NCI-H2029 (cell line): ENCODE data around the gene C2CD3.
"Not testable (repeated sequence)": the region's sequence is repeated elsewhere in the genome, so short reads cannot be mapped to it uniquely, and the experiment has no call there.

Source experiments
- DNase-seq: peaks from one replicate; lab custom pipeline; 2025; lab: John Stamatoyannopoulos, UW

Gene C2CD3

DNA sequence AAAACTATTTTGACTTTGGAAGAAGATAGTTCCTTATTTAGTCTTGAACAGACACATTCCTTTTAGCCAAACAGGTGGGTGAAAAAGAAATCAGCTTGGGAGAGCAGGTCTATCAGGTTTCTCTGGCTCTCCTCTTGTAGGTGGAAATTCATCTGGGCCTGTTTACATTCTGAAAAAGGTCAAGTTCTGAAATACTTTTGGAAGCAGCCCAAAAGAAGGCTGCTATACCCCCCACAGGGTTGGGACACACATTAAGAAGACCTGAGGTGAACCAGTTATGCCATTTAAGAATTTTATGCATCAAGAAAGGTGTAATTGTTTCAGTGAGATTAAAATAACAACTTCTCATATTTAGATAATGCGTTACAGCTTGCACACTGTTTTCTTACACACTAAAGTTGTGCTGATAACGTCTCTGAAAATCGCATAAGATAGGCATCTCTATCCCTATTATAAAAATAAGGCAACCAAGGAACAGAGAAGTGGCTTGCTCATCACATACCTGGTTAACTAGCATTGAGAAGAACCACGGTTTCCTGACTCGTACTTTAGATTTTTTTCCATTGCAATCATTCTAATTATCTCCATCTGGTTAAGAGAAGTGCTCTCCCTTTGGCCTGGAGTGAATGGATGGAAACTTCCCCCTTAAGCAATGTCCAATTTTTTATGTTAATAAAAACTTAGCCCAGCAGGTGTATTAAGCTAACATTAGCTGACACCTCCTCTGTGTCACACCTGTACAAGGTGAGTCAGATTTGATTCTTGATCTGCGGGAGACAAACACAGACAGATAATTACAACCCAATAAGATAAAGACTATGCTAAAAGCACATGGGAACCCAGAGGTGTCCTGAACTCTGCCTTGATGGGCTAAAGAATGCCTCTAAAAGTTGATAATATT, 101.4 kb downstream of the C2CD3 start:
- peak; percentile 57 for DNase-seq

DNA sequence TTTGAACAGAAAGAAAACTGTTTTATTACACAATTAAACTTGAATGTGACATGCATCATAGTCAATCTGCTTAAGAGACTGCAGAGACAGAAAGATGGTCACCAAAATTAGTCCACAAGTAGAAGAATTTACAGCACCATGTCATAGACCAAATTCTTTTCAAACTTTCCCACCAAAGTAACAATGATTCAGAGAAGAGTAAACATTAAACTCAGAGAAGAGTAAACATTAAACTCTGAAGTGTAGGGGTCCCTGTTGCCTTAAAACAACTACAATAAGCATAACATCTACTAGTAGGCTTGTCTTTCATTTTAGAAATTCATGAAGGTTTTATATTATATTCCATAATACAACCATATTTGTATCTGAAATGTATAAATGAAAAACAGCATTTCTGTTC, 104.1 kb downstream of the C2CD3 start:
- DNase-seq: not testable (repeated sequence)

DNA sequence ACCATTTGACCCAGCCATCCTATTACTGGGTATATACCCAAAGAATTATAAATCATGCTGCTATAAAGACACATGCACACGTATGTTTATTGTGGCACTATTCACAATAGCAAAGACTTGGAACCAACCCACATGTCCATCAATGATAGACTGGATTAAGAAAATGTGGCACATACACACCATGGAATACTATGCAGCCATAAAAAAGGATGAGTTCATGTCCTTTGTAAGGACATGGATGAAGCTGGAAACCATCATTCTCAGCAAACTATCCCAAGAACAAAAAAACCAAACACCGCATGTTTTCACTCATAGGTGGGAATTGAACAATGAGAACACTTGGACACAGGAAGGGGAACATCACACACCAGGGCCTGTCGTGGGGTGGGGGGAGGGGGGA, 105.3 kb downstream of the C2CD3 start:
- DNase-seq: not testable (repeated sequence)

DNA sequence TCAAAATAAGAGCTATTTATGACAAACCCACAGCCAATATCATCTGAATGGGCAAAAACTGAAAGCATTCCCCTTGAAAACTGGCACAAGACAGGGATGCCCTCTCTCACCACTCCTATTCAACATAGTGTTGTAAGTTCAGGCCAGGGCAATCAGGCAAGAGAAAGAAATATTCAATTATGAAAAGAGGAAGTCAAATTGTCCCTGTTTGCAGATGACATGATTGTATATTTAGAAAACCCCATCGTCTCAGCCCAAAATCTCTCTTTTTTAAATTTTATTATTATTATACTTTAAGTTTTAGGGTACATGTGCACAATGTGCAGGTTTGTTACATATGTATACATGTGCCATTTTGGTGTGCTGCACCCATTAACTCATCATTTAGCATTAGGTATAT, 107.2 kb downstream of the C2CD3 start:
- DNase-seq: not testable (repeated sequence)

DNA sequence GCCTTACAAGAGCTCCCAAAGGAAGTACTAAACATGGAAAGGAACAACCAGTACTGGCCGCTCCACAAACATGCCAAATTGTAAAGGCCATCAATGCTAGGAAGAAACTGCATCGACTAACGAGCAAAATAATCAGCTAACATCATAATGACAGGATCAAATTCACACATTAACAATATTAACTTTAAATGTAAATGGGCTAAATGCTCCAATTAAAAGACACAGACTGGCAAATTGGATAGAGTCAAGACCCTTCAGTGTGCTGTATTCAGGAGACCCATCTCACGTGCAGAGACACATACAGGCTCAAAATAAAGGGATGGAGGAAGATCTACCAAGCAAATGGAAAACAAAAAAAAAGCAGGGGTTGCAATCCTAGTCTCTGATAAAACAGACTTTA, 109.2 kb downstream of the C2CD3 start:
- DNase-seq: not testable (repeated sequence)

DNA sequence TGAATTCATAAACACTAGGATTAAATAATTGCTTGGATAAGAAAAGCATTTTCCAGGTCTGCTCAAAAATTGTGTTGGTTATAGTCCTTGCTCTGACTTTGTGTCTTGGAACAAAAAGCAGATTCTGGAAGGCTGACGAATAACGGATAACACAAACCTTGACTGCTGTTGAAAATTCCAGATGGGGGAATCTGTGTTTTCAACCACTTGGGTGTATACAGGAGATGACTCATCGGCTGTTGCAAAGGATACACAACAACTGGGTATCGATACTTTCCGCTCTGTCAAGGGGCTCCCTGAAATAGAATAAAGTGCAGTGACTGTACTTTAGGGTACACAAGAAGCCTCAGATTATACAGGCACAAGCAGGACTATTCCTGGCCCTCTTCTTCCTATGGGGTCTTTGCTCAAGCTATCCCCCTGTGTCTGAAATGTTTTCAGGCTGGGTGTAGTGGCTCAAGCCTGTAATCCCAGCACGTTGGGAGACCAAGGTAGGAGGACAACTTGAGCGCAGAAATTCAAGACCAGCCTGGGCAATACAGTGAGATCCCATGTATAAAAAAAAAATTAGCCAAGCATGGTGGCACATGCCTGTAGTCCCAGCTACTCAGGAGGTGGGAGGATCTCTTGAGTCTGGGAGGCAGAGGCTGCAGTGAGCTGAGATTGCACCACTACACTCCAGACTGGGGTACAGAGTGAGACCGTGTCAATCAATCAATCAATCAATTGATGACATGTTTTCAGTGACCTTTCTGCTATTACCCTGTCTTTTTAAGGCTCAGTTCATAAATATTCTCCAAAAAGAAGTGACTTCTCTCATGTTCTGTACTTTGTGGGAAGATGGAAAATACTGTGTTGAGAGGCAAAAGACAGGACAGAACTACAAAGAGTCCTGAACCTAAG, 113.3 kb downstream of the C2CD3 start:
- no peak for DNase-seq

DNA sequence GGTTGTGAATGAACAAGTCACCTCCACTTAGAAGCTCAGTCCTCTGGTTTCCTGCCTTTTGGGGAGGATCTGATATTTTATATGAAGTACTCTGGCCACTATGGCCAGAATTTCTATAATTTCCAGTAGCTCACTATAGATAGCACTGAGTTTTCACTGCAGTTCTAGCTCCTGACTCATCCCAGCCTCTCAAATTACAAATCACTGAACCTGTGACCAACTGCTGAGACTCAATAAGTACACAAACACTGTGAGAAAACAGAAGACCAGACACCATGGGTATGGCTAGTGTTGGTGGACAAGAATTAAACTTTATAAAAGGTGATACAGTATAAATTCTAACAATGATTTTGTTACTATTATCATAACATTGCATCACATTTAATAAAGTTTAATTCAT, 114.9 kb downstream of the C2CD3 start:
- no peak for DNase-seq

DNA sequence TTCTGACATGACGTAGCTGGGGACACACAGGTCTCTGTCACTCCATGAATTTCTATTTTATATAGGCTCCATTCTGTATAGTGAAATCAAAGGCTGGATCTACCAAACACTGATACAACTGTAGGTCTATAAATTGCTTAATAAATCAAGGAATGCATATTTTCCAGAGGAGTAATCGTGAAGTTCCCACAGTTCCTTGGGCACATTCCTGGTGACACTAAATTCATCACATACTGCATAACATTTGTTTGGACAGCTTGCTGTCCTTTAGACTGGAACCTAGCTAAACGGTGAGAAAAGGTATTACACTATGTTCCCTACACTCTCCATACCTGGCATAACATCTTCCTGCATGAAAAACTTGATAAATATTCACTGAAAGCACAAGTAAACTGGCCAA, 120.3 kb downstream of the C2CD3 start:
- no peak for DNase-seq

DNA sequence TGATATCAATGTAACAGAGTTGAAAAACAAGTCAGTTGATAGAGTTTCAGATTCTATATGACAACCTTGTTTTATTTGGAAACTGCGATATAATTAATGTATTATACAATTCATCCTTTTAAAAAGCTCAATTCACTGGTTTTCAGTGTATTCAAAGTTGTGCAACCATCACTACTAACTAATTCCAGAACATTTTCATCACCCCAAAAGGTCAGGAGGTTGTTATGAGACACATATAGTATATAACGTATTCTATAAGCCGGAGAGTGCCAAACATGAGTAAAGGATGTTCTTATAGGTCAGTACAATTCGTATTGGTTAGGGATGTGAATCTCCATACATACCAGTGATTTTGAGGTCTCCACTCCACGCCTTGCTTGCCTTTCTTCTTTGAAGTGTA, 121.8 kb downstream of the C2CD3 start:
- no peak for DNase-seq

DNA sequence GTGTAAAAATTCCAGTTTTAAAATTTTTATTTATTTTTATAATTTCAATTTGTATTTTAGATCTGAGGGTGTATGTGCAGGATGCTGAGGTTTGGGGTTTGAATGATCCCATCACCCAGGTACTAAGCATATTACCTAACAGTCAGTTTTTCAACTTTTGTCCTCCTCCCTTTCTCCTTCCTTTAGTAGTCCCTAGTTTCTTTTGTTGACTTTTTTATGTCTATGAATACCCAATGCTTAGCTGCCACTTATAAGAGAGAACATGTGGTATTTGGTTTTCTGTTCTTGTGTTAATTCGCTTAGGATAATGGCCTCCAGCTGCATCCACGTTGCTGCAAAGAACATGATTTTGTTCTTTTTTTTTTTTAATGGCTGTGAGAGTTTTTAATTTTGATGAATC, 126.3 kb downstream of the C2CD3 start:
- DNase-seq: no peak

DNA sequence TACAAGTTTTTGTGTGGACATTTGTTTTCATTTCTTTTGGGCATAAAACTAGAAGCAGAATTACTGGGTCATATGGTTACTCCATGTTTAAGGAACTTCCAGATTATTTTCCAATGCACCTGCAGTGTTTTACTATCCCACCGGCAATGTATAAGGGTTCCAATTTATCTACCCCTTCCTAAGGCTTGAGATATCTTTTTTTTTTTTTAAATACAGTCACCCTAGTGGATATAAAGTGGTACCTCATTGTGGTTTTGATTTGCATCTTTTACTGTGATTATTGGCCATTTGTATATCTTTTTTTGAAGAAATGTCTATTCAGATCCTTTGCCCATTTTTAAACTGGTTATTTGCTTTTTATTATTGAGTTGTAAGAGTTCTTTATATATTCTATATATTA, 127.4 kb downstream of the C2CD3 start:
- DNase-seq: no peak

DNA sequence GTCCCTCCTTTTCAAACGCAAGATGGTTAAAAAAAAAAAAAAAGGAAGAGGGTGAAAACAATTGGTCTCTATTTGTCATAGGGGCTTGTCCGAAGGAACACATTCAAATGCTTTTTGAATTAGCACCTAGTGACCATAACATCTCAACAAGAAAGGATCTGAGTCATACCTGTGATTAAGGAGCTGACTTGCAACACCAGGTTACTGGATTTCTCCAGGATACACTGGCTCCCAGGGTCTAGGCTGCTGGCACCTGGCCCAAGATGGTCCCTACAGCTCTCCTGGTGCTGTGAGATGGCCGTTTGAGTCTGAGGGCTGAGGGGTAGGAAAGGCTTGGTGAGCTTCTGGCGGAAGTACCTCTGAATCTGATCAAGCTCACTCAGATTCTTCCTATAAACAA, 133.5 kb downstream of the C2CD3 start:
- no peak for DNase-seq

DNA sequence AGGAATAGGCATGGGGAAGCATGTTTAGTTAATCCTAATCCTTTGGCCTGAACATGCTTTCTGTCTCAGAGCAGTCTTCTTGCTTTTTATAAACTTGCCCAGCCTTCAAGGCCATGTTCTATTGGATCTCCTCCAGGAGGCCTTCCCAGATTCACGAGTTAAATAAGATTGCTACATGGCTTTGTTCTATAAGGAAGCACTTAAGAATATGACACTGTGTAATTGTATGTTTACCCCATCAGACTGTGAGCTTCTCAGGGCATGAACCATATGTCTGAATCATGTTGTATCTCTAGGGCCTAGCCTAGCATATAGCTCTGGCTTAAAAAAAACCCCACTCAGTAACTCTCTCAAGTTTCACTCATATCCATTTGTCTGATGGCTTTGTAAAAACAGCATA, 135.5 kb downstream of the C2CD3 start:
- DNase-seq: peak; percentile 24

DNA sequence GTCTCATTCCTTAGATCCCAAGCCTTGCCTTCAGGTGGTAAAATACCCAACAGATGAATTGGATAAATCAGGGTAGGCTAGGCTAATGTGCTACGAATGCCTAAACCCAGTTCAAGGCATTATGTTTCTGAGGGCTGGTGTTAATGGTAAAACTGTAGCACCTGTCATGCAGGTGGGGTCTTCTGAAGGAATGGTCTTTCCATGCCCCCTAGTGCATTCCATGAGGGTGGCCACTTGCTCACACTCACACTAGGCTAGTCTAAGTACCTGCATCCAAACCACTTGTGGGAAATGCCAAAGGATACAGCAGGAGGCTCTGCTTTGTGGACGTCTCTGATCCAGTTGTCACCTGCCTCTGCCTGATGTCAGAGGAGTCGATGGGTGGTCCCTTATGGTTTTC, 137.8 kb downstream of the C2CD3 start:
- no peak for DNase-seq

DNA sequence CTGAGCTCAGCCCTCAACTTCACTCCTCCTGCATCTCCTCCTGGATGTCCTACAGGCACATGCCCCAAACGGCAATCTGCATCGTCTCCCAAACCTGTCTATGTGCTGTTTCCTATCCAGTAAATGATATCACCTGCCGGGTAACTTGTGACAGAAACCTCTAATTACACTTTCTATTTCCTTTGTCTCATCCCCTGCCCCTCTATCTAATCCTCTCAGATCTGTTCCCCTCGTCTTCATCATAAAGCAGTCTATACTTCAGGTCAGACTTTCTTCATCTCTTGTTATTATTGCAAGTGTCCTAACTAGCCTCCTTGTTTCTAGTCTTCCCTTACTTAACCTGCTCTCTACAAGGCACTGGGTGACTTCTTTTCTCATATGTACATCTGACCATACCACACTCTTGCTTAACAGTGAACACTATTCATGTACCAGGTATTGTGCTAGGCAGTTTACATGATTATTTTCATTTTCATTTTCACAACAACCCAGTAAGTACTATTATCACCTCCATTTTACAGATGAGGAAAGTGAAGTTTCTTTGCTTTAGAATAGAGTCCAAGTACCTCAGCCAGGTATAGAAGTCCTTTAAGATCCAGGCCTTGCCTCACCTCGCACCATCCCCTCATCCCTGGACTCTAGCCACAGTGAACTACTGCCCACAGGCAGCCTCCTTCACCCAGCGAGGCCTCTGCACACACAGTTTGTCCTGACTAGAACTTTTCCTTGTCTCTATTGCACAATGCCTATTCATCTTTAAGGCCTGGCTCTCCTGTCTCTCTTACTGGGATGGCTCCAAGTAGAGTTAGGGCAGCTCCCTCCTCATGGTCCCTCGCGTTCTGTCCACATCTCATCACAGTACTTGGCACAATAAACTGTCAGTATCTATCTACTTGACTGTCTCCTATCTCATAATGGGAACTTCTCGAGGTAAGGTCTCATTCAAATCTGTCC, 139.8 kb downstream of the C2CD3 start:
- no peak for DNase-seq

DNA sequence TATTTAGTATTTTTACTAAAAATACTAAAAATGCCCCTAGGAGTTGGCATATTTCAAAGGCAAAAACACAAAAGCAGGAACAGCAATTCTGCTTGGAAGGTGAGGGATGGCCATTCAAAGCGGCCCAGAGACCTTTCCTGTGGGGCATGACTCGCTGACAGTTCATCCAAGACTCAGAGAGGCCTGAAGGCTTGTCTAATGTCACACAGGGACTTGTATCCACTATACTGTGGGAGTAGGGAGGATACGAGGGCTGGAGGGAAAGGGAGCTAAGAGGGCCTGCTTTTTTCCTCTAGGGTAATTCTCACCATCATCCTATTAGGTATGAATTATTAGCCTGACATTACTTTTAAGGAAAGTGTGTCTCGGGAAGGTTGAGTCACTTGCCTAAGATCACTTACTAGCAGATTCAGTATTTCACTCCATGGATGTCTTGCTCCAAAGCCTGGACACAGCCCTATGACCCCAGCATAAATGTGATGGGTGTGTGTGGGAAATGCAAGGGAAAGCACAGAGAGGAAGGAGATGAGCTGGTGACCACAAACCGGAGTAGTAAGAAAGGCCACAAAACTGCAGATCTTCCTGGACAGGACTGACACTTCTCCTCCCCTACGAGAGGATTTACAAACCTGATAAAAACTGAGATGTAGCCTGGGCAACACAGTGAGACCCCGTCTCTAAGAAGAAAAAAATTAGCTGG, 145.2 kb downstream of the C2CD3 start:
- DNase-seq: no peak

DNA sequence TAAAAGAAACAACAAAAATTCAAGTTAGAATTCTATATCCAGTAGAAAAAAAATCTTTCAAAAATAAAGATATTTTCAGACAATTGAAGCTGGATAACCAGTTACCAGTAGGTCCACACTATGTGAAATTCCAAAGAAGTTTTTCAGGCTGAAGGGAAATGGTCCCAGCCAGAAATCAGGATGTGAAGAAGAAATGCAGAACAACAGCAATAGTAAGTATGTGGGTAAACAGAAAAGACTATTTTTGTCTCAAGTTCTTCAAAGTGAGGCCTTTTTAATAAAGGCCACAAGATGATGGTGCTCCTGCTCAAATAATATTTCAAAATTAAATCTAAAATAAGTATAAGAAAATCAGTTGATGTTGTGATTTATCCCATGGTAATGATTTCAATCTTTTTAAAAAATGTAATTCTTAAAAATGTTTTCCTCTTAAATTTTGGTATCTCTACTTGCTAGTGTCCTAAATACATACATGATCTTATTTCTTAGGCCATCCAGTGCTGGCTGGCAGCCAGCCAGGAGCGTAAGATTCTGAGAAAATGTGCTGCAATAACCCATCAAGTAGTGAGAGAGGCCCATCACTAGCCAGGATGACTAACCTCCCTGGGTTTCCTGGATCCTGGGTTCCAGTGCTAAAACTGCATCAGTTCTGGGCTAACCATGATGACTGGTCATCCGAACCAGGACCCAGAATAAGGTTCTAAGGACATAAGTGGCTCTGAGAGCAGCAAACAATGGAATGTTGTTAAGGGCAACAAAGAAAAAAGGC, 146.4 kb downstream of the C2CD3 start:
- DNase-seq: no peak

DNA sequence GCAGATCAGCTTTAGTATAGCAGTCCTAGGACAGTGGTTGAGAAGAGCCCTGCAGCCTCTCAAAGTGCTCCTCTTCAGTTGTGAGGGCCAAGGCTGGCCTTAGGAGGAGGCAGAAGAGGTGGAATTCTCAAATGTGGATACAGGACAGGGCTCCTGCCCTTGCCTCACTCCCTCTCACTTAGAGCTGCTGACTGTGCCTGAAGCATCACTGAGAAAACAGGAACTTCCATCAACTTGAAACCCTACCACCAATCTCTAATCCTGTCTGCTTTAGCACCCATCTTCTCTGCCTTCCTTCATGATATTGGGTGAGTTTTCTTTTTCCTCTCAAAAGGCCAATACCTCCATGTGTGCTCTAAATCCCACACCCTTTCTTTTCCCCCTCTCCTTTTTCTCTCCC, 147.5 kb downstream of the C2CD3 start:
- no peak for DNase-seq

DNA sequence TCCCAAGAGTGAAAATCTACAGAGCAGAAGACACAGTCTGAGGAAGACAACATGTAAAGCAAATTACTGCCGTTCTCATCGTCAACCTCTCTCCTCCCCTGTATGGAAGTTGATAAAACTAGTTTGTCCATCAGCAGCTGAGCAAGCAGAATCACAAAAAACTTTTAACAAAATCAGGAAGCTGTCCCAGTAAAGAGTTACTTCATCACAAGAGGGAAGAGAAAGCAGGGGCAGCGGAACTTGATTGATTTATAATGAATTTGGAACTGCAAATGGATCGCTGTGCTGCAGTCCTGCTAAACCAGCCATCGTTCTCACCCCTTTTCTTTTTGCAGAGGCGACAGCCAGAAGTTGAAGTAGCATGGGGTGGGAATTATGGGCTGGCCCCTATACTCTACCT, 148.3 kb downstream of the C2CD3 start:
- DNase-seq: no peak

DNA sequence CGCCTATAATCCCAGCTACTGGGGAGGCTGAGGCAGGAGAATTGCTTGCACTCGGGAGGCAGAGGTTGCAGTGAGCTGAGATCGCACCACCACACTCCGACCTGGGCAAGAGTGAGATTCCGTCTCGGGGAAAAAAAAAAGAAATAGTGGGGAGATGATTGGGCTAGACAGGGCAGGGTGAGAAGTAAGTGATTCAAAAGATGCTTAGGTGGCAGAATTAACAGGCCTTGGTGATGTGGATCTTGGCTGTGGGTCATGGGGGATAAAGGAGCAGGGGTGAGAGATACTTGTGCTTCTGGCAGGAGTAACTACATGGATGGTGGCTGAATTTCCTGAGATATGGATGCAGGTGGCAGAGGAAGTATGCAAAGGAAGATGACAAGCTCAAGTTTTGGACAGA, 148.8 kb downstream of the C2CD3 start:
- no peak for DNase-seq

DNA sequence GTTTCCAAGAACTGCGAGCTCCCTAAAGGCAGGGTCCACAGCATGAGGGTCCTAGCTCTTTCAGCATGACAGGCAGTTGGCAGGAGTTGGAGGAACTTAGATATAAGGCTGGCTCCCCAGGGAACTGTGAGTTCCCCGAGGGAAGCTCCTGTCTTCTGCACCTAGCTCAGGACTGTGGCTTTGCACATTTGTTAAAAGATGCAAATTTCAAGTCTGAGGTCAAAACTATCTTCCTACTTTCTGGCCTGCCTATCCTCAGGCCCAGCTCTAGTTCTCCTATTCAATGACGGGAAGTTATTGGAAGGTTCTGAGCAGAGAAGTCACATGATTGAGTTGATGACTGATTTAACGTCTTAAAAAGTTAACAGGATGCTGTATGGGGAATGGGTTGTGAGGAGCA, 150.3 kb downstream of the C2CD3 start:
- DNase-seq: no peak
